Stimulated activated effector memory CD8-positive, alpha-beta T cell treated with anti-CD3 and anti-CD28 coated beads, Interleukin-12 subunit alpha, Interleukin-12 subunit beta, amount 100 ng/mL, for 72 hours (primary cell): ENCODE measurements around the gene PDGFD.
A peak's percentile ranks its signal among the peaks of the same experiment; 100 is the strongest.
"Not testable (repeated sequence)": the region's sequence is repeated elsewhere in the genome, so short reads cannot be mapped to it uniquely, and the experiment has no call there.

ENCODE experiments used
- ATAC-seq: fragments of 150-1000 bp; cut with Tn5 transposase; 2 replicates; pipeline ENCODE4 v1.10.0; 2021
- DNase-seq, 2 donors: peaks; one replicate each; pipeline ENCODE4 v3.0.0; 2021 to 2022; ENCODE audit warnings: low spot score in 2 of 2
- H3K27ac Mint-ChIP-seq: one replicate; pipeline ENCODE4 v1.8.0; 2022; ENCODE audit warnings: mild to moderate bottlenecking, mixed read lengths
- H3K36me3 Mint-ChIP-seq: one replicate; pipeline ENCODE4 v1.8.0; 2022; ENCODE audit warnings: mild to moderate bottlenecking, mixed read lengths
- H3K4me1 Mint-ChIP-seq: one replicate; pipeline ENCODE4 v1.8.0; 2022; ENCODE audit warnings: mixed read lengths
- H3K4me3 Mint-ChIP-seq: one replicate; pipeline ENCODE4 v1.8.0; 2022; ENCODE audit warnings: mild to moderate bottlenecking, mixed read lengths
- H3K9me3 Mint-ChIP-seq: one replicate; pipeline ENCODE4 v1.8.0; 2022; ENCODE audit warnings: mixed read lengths

Gene PDGFD

GRCh38 chr11:104058680-104059079 lies 105.3 kb downstream of the PDGFD start:
- no peak overlapping the region for H3K27ac Mint-ChIP-seq
- no peaks in the 10 kb centered on the region for H3K36me3 Mint-ChIP-seq
- ATAC-seq = no peak

DNA sequence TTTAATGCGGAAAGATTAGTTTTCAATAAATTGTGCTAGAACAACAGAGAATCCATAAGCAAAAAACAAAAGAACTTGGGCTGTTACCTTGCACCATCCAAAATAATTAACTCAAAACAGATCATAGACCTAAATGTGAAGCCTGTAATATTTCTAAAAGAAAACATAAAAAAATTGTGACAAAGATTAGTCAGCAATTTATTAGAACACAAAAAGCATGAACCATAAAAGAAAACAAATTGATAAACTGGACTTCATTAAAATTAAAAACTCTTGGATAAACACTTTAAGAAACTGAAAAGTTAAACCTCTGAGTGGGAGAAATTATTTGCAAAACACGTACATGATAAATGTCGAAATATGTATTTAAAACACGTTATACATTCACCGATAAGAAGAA lies 106.0 kb downstream of the PDGFD start:
- H3K4me1 Mint-ChIP-seq = no peaks in the 10 kb centered on the region
- H3K4me3 Mint-ChIP-seq = no peak overlapping the region
- no peaks in the 10 kb centered on the region for H3K9me3 Mint-ChIP-seq
- ATAC-seq = no peak
- no peak overlapping the region for H3K27ac Mint-ChIP-seq
- H3K36me3 Mint-ChIP-seq = no peaks in the 10 kb centered on the region
- DNase-seq = no peak

More at GRCh38 chr11:104058680-104059079, 105.3 kb downstream of the PDGFD start:
- no peaks in the 10 kb centered on the region for H3K4me1 Mint-ChIP-seq
- no peaks in the 10 kb centered on the region for H3K9me3 Mint-ChIP-seq
- no peak overlapping the region for H3K4me3 Mint-ChIP-seq
- DNase-seq = no peak

DNA sequence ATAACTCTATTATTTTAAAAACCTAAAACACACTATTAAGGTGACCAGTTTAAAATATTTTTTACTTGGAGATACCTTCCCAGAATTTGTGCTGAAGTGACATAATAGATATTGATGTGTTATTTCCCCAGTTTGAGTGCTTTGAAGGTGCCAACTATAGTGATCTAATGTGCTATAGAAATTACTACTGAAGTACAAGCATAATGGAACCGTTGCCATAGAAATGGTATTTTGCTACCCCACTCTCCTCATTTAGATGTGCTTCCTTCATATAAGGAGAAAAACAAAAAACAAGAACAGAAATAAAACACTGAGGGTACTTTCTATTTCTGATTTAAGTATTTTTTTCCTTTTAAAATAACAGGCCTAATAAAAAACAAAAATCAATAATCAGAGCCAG lies 108.4 kb downstream of the PDGFD start:
- DNase-seq (no peak), ATAC-seq (no peak)
- H3K4me1 Mint-ChIP-seq = no peaks in the 10 kb centered on the region
- no peaks in the 10 kb centered on the region for H3K9me3 Mint-ChIP-seq
- H3K36me3 Mint-ChIP-seq = no peaks in the 10 kb centered on the region
- H3K27ac Mint-ChIP-seq = no peak overlapping the region
- H3K4me3 Mint-ChIP-seq = no peak overlapping the region

GRCh38 chr11:104054911-104055529 lies 108.9 kb downstream of the PDGFD start:
- no peaks in the 10 kb centered on the region for H3K9me3 Mint-ChIP-seq
- H3K36me3 Mint-ChIP-seq = no peaks in the 10 kb centered on the region
- H3K27ac Mint-ChIP-seq = no peak overlapping the region
- DNase-seq (no peak), ATAC-seq (no peak)
- no peaks in the 10 kb centered on the region for H3K4me1 Mint-ChIP-seq
- no peak overlapping the region for H3K4me3 Mint-ChIP-seq

- H3K36me3 Mint-ChIP-seq = no peaks in the 10 kb centered on the region
- DNase-seq (no peak), ATAC-seq (no peak)
- H3K27ac Mint-ChIP-seq = no peak overlapping the region
- H3K4me1 Mint-ChIP-seq = no peaks in the 10 kb centered on the region
- no peaks in the 10 kb centered on the region for H3K9me3 Mint-ChIP-seq
- H3K4me3 Mint-ChIP-seq = no peak overlapping the region
These were observed 110.0 kb downstream of the PDGFD start for GRCh38 chr11:104053743-104054478.

DNA sequence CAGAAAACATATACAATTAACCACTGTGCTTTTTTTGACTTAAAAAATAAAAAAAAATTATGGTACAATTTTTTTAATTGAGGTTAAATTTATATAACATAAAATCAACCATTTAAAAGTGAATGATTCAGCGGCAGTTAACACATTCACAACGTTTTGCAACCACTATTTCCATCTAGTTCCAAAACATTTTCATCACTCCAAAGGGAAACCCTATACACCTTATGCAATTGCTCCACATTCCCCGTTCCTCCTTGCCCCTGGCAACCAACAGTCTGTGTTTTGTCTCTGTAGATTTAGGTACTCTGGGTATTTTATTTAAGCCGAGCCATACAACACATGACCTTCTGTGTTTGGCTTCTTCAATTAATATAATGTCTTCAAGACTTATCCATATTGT lies 112.2 kb downstream of the PDGFD start:
- Mint-ChIP-seq H3K4me3 (no peak overlapping the region), H3K27ac (no peak overlapping the region), H3K9me3 (no peaks in the 10 kb centered on the region), H3K36me3 (no peaks in the 10 kb centered on the region), H3K4me1 (no peaks in the 10 kb centered on the region)
- DNase-seq (no peak), ATAC-seq (no peak)

- no peaks in the 10 kb centered on the region for H3K4me1 Mint-ChIP-seq
- no peak overlapping the region for H3K4me3 Mint-ChIP-seq
- no peak for DNase-seq
- H3K27ac Mint-ChIP-seq = no peak overlapping the region
- peaks cover 4% of the 10 kb centered on the region for H3K9me3 Mint-ChIP-seq
- no peaks in the 10 kb centered on the region for H3K36me3 Mint-ChIP-seq
- ATAC-seq = no peak
These were observed 114.8 kb downstream of the PDGFD start for GRCh38 chr11:104049116-104049515.

GRCh38 chr11:104046858-104047257 lies 117.1 kb downstream of the PDGFD start:
- not testable (repeated sequence) for H3K27ac Mint-ChIP-seq, H3K36me3 Mint-ChIP-seq, H3K4me1 Mint-ChIP-seq, H3K4me3 Mint-ChIP-seq, ATAC-seq, H3K9me3 Mint-ChIP-seq, DNase-seq

GRCh38 chr11:104046331-104046730 lies 117.6 kb downstream of the PDGFD start:
- H3K4me3 Mint-ChIP-seq = no peak overlapping the region
- no peaks in the 10 kb centered on the region for H3K36me3 Mint-ChIP-seq
- ATAC-seq (no peak), DNase-seq (no peak)
- no peak overlapping the region for H3K27ac Mint-ChIP-seq
- peaks cover 4% of the 10 kb centered on the region for H3K9me3 Mint-ChIP-seq
- no peaks in the 10 kb centered on the region for H3K4me1 Mint-ChIP-seq

DNA sequence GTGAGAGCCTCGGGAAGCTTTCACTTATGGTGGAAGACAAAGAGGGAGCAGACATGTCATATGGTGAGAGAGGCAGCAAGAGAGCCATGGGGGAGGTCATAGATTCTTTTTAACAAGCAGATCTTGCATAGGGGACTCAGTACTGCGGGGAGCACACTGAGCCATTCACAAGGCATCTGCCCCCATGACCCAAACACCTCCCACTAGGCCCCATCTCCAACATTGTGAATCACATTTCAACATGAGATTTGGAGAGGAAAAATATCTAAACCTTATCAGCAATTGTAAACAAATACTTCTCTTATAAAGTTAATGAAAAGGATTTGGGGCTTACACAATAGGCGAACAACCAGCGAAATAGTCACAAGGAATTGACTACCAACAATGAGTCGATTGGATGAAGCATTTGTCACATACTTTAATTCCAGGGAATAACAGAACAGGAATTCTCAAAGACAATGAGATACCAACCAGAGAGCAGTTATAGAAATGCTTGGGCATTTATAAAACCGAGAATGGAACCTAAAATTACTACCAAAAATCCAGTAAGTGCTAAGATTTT lies 120.2 kb downstream of the PDGFD start:
- no peak overlapping the region for H3K27ac Mint-ChIP-seq
- H3K4me3 Mint-ChIP-seq = no peak overlapping the region
- no peaks in the 10 kb centered on the region for H3K4me1 Mint-ChIP-seq
- peaks cover 4% of the 10 kb centered on the region for H3K9me3 Mint-ChIP-seq
- ATAC-seq = no peak
- no peaks in the 10 kb centered on the region for H3K36me3 Mint-ChIP-seq
- DNase-seq = no peak

DNA sequence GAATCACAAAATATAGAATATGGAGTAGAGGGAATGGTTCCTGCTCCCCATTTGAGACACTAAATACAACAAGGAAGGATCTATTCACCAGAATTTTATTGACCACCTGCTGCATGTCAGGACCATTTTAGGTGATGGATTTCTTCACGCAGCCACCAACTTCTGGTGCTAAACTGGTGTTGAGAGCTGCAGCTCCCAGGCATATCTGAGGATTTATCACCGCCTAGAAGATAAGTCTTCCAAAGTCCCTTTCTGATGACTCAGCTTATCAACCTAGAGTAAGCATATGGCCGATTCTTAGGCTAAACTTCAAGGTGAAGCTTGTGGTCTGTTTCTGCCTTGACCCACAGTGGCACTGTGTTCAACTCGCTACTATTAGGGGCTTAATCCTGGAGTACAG lies 120.8 kb downstream of the PDGFD start:
- H3K36me3 Mint-ChIP-seq = no peaks in the 10 kb centered on the region
- H3K9me3 Mint-ChIP-seq = peaks cover 4% of the 10 kb centered on the region
- no peak for ATAC-seq
- H3K4me1 Mint-ChIP-seq = no peaks in the 10 kb centered on the region
- H3K27ac Mint-ChIP-seq = no peak overlapping the region
- DNase-seq = no peak
- no peak overlapping the region for H3K4me3 Mint-ChIP-seq

GRCh38 chr11:104041792-104042191 lies 122.2 kb downstream of the PDGFD start:
- Mint-ChIP-seq H3K27ac (no peak overlapping the region), H3K4me3 (no peak overlapping the region), H3K4me1 (no peaks in the 10 kb centered on the region), H3K36me3 (no peaks in the 10 kb centered on the region), H3K9me3 (peaks cover 4% of the 10 kb centered on the region)
- DNase-seq (no peak), ATAC-seq (no peak)

DNA sequence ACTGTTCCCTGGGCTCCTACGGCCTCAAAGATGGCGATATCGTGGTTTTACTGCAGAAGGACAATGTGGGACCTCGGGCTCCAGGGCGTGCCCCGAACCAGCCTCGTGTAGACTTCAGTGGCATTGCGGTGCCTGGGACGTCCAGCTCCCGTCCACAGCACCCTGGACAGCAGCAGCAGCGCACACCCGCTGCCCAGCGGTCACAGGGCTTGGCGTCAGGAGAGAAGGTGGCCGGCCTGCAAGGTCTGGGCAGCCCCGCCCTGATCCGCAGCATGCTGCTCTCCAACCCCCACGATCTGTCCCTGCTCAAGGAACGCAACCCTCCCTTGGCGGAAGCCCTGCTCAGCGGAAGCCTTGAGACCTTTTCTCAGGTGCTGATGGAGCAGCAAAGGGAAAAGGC lies 127.0 kb downstream of the PDGFD start:
- Mint-ChIP-seq H3K4me1 (no peaks in the 10 kb centered on the region), H3K36me3 (no peaks in the 10 kb centered on the region), H3K4me3 (no peak overlapping the region), H3K9me3 (no peaks in the 10 kb centered on the region), H3K27ac (no peak overlapping the region)
- DNase-seq = no peak
- ATAC-seq = peak; percentile 26

DNA sequence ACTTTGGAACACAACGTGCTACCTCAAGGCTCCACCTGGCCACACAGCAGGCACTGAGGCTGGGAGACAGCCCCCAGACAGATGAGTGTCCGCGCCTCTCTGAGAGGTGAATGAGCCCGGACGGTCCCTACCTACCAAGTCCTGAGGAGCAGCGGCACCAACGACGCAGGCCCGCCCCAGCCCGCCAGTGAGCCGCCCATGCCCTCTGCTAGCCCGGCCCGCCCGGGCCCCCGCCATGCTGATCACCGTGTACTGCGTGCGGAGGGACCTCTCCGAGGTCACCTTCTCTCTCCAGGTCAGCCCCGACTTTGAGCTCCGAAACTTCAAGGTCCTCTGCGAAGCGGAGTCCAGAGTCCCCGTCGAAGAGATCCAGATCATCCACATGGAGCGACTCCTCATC lies 127.4 kb downstream of the PDGFD start, which contains the start of gene DDI1:
DDI1 (plus strand) TSS at position 53 of the 400 bp plus-strand sequence; CDS start at position 236, 183 bp downstream.
- no peaks in the 10 kb centered on the region for H3K36me3 Mint-ChIP-seq
- H3K4me1 Mint-ChIP-seq = no peaks in the 10 kb centered on the region
- no peaks in the 10 kb centered on the region for H3K9me3 Mint-ChIP-seq
- no peak within 1 kb of the TSS for H3K4me3 Mint-ChIP-seq
- H3K27ac Mint-ChIP-seq = no peak within 1 kb of the TSS
- DNase-seq (no peak), ATAC-seq (peak; percentile 24)

DNA sequence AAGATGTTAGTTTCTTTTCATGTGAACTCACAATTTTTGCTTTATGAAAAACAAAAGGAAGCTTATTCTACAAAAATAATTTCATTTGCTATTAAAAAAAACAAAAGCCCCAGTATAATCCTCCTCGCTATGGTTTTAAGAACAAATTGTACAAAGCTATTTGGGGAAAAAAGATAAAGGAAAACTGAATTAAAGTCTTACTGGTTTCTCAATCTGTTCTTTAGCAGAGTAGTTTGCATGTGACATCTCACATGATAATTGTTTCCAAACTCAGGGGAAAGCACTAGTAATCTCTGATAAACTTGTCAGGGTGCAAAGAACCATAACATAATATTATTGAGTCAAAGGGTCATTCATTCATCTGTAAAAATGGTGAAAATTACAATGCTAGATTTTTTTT lies 130.4 kb downstream of the PDGFD start:
- DNase-seq = no peak
- Mint-ChIP-seq H3K27ac (no peak overlapping the region), H3K9me3 (no peaks in the 10 kb centered on the region), H3K4me3 (no peak overlapping the region), H3K36me3 (no peaks in the 10 kb centered on the region), H3K4me1 (no peaks in the 10 kb centered on the region)
- no peak for ATAC-seq

GRCh38 chr11:104033134-104033533 lies 130.8 kb downstream of the PDGFD start:
- Mint-ChIP-seq H3K4me3 (no peak overlapping the region), H3K4me1 (no peaks in the 10 kb centered on the region), H3K27ac (no peak overlapping the region), H3K9me3 (no peaks in the 10 kb centered on the region), H3K36me3 (no peaks in the 10 kb centered on the region)
- DNase-seq (no peak), ATAC-seq (no peak)
